H9 (cell line): Measurements from ENCODE around the gene IL20. TPM values are rescaled to one million over a fixed set of nuclear protein-coding genes. Genes with fewer than 3 reads are reported as not detected.

Experiments
- DNase-seq: peaks from one replicate; pipeline ENCODE4 v3.0.0-alpha.2; 2017
- H2AFZ ChIP-seq: one replicate; pipeline ENCODE4 v1.6.1; 2013; ENCODE audit warnings: mild to moderate bottlenecking, low read length, control low read depth, moderate library complexity
- H2AK5ac ChIP-seq: 2 replicates; pipeline ENCODE4 v1.6.1; 2013; ENCODE audit warnings: low read length, control low read depth, mixed read lengths; ENCODE audit not compliant: insufficient read length
- H2BK120ac ChIP-seq: one replicate; pipeline ENCODE4 v1.6.1; 2013; ENCODE audit warnings: low read depth, mild to moderate bottlenecking, low read length, control low read depth, inconsistent platforms; ENCODE audit not compliant: poor library complexity, severe bottlenecking
- H2BK12ac ChIP-seq: 2 replicates; pipeline ENCODE4 v1.6.1; 2013; ENCODE audit warnings: low read length, control low read depth, mixed read lengths, low read depth; ENCODE audit not compliant: insufficient read length
- H2BK15ac ChIP-seq: 2 replicates; pipeline ENCODE4 v1.6.1; 2013; ENCODE audit warnings: low read depth, low read length, control low read depth
- H2BK20ac ChIP-seq: one replicate; pipeline ENCODE4 v1.6.1; 2013; ENCODE audit warnings: low read depth, mild to moderate bottlenecking, low read length, control low read depth, inconsistent platforms; ENCODE audit not compliant: poor library complexity, severe bottlenecking
- H2BK5ac ChIP-seq: 2 replicates; pipeline ENCODE4 v1.6.1; 2013; ENCODE audit warnings: low read length, control low read depth, mixed read lengths; ENCODE audit not compliant: insufficient read length
- H3K14ac ChIP-seq: 2 replicates; pipeline ENCODE4 v1.6.1; 2013; ENCODE audit warnings: low read length, control low read depth; ENCODE audit not compliant: insufficient read depth
- H3K18ac ChIP-seq: 2 replicates; pipeline ENCODE4 v1.6.1; 2013; ENCODE audit warnings: low read depth, mild to moderate bottlenecking, mixed read lengths, low read length, control low read depth; ENCODE audit not compliant: insufficient read length
- H3K23ac ChIP-seq: 2 replicates; pipeline ENCODE4 v1.6.1; 2013; ENCODE audit warnings: low read length, control low read depth, mixed read lengths, low read depth; ENCODE audit not compliant: insufficient read length
- H3K23me2 ChIP-seq: 2 replicates; pipeline ENCODE4 v1.6.1; 2013; ENCODE audit warnings: low read depth, mild to moderate bottlenecking, mixed read lengths, low read length, control low read depth; ENCODE audit not compliant: insufficient read length, poor library complexity, severe bottlenecking
- H3K27ac ChIP-seq: 2 replicates; pipeline ENCODE4 v1.5.1; 2013; ENCODE audit warnings: low read length, control low read depth, mixed read lengths, low read depth; ENCODE audit not compliant: insufficient read length
- H3K27me3 ChIP-seq: 2 replicates; pipeline ENCODE4 v1.6.1; 2013; ENCODE audit warnings: low read length, control low read depth, inconsistent platforms; ENCODE audit not compliant: insufficient read depth
- H3K4ac ChIP-seq: 2 replicates; pipeline ENCODE4 v1.6.1; 2013; ENCODE audit warnings: low read depth, mild to moderate bottlenecking, control low read depth, inconsistent platforms, low read length, moderate library complexity
- H3K4me1 ChIP-seq: 2 replicates; pipeline ENCODE4 v1.6.1; 2013; ENCODE audit warnings: low read length, control low read depth, inconsistent platforms; ENCODE audit not compliant: insufficient read depth
- H3K4me2 ChIP-seq: 2 replicates; pipeline ENCODE4 v1.6.1; 2013; ENCODE audit warnings: low read length, control low read depth, mixed read lengths; ENCODE audit not compliant: insufficient read length, insufficient read depth
- H3K56ac ChIP-seq: 2 replicates; pipeline ENCODE4 v1.6.1; 2013; ENCODE audit warnings: low read depth, mild to moderate bottlenecking, mixed read lengths, low read length, control low read depth; ENCODE audit not compliant: insufficient read length
- H3K79me1 ChIP-seq: 2 replicates; pipeline ENCODE4 v1.6.1; 2013; ENCODE audit warnings: low read depth, mild to moderate bottlenecking, moderate library complexity, low read length, control low read depth, inconsistent platforms; ENCODE audit not compliant: insufficient read depth, poor library complexity, severe bottlenecking
- H3K79me2 ChIP-seq: 2 replicates; pipeline ENCODE4 v1.6.1; 2013; ENCODE audit warnings: low read length, control low read depth, inconsistent platforms; ENCODE audit not compliant: insufficient read depth
- H3K9ac ChIP-seq: 2 replicates; pipeline ENCODE4 v1.6.1; 2013; ENCODE audit warnings: low read length, control low read depth, mixed read lengths; ENCODE audit not compliant: insufficient read length; ENCODE audit errors: extremely low read depth
- H3K9me3 ChIP-seq: one replicate; pipeline ENCODE4 v1.6.1; 2013; ENCODE audit warnings: low read depth, low read length, inconsistent platforms; ENCODE audit not compliant: control insufficient read depth
- H3T11ph ChIP-seq: one replicate; pipeline ENCODE4 v1.6.1; 2013; ENCODE audit warnings: mild to moderate bottlenecking, low read length, control low read depth, inconsistent platforms
- H4K20me1 ChIP-seq: one replicate; pipeline ENCODE4 v1.6.1; 2013; ENCODE audit not compliant: control insufficient read depth, insufficient read length, insufficient read depth
- H4K5ac ChIP-seq: 2 replicates; pipeline ENCODE4 v1.6.1; 2013; ENCODE audit warnings: low read depth, mild to moderate bottlenecking, mixed read lengths, low read length, control low read depth; ENCODE audit not compliant: insufficient read length
- H4K8ac ChIP-seq: replicated peaks from 2 replicates; pipeline ENCODE4 v1.6.1; 2013; ENCODE audit warnings: low read length, control low read depth, mixed read lengths, low read depth; ENCODE audit not compliant: insufficient read length
- H4K91ac ChIP-seq: 2 replicates; pipeline ENCODE4 v1.6.1; 2013; ENCODE audit warnings: low read depth, mild to moderate bottlenecking, moderate library complexity, mixed read lengths, low read length, control low read depth; ENCODE audit not compliant: insufficient read length
- H3K27ac Mint-ChIP-seq, 3 experiments: 2 replicates in 2 of 3; 3 replicates in 1 of 3; pipeline ENCODE4 v1.8.0; 2020 to 2021; ENCODE audit warnings: mixed read lengths in 3 of 3, mild to moderate bottlenecking in 1 of 3, moderate library complexity in 1 of 3
- H3K27me3 Mint-ChIP-seq: 2 replicates; pipeline ENCODE4 v1.8.0; 2021; ENCODE audit warnings: low read depth, mild to moderate bottlenecking, moderate library complexity, mixed read lengths
- H3K36me3 Mint-ChIP-seq, 3 experiments: 2 replicates in 2 of 3; 3 replicates in 1 of 3; pipeline ENCODE4 v1.8.0; 2020 to 2021; ENCODE audit warnings: low read depth in 3 of 3, mixed read lengths in 3 of 3; ENCODE audit not compliant: insufficient read depth in 1 of 3
- H3K4me1 Mint-ChIP-seq, 2 experiments: 2 replicates each; pipeline ENCODE4 v1.8.0; 2020; ENCODE audit warnings: mixed read lengths in 2 of 2
- H3K4me3 Mint-ChIP-seq, 2 experiments: 2 replicates in 1 of 2; 3 replicates in 1 of 2; pipeline ENCODE4 v1.8.0; 2020 to 2021; ENCODE audit warnings: mild to moderate bottlenecking in 2 of 2, mixed read lengths in 2 of 2, moderate library complexity in 1 of 2
- H3K9me3 Mint-ChIP-seq, 2 experiments: 2 replicates in 1 of 2; 3 replicates in 1 of 2; pipeline ENCODE4 v1.8.0; 2020; ENCODE audit warnings: mild to moderate bottlenecking in 2 of 2, mixed read lengths in 2 of 2, moderate library complexity in 1 of 2
- WGBS: extraction: QIAGEN DNeasy Blood & Tissue Kit; methylation state at CpG from one replicate; pipeline ENCODE4 v1.1.7; 2013; ENCODE audit warnings: missing lambda C conversion rate, low lambda C conversion rate, mixed read lengths; ENCODE audit not compliant: insufficient read length; ENCODE audit errors: extremely low coverage; 5-methylcytosine and 5-hydroxymethylcytosine counted together
- total RNA-seq: library from RNA; stranded (reverse); gene quantifications from 2 replicates; pipeline ENCODE4 v1.2.1, GENCODE V29; 2021
- TF ChIP-seq, protein P1 (sequence below): fragments of 200-600 bp; sonication (generic); conservative IDR thresholded peaks from 3 replicates; pipeline ENCODE4 v1.8.0; 2021; ENCODE audit warnings: antibody characterized with exemption, mild to moderate bottlenecking

IL20 gene
- total RNA-seq, 1 experiment from 2014 or later = not detected

GRCh38 chr1:206908038-206908437, 42.6 kb downstream of the IL20 start:
- H3K56ac ChIP-seq = no peak overlapping the region
- no peak overlapping the region for H3K4ac ChIP-seq
- no peak overlapping the region for H2BK120ac ChIP-seq
- peak overlapping the region in 1 of 2 experiments; percentile 8; a peak in 2 of 5 replicates for H3K4me3 Mint-ChIP-seq
- H3K9me3 Mint-ChIP-seq = no peaks in the 10 kb centered on the region; a peak in 1 of 5 replicates
- no peak overlapping the region for H3K23ac ChIP-seq
- H3K4me1 Mint-ChIP-seq = peaks cover 5 to 20% of the 10 kb centered on the region in 2 experiments
- no peaks in the 10 kb centered on the region for H3K79me1 ChIP-seq
- H3K23me2 ChIP-seq = peaks cover 6% of the 10 kb centered on the region
- WGBS = no CpG with 5 or more reads among the region's 10 CpGs
- H4K20me1 ChIP-seq = no peaks in the 10 kb centered on the region
- H3K4me1 ChIP-seq = 0 out of 2 replicates have a peak, but pooled peaks cover 3% of the 10 kb centered on the region
- H2BK15ac ChIP-seq = no peak overlapping the region
- peaks cover 67% of the 10 kb centered on the region for H3K27me3 Mint-ChIP-seq
- no peak overlapping the region for H3K9ac ChIP-seq
- no peaks in the 10 kb centered on the region; a peak in 1 of 7 replicates for H3K36me3 Mint-ChIP-seq
- no peak overlapping the region for H2AFZ ChIP-seq
- H3K27ac ChIP-seq = no peak overlapping the region
- H3K18ac ChIP-seq = no peak overlapping the region
- no peak overlapping the region for H3T11ph ChIP-seq
- H3K79me2 ChIP-seq = no peaks in the 10 kb centered on the region
- TF ChIP-seq, protein P1, sequence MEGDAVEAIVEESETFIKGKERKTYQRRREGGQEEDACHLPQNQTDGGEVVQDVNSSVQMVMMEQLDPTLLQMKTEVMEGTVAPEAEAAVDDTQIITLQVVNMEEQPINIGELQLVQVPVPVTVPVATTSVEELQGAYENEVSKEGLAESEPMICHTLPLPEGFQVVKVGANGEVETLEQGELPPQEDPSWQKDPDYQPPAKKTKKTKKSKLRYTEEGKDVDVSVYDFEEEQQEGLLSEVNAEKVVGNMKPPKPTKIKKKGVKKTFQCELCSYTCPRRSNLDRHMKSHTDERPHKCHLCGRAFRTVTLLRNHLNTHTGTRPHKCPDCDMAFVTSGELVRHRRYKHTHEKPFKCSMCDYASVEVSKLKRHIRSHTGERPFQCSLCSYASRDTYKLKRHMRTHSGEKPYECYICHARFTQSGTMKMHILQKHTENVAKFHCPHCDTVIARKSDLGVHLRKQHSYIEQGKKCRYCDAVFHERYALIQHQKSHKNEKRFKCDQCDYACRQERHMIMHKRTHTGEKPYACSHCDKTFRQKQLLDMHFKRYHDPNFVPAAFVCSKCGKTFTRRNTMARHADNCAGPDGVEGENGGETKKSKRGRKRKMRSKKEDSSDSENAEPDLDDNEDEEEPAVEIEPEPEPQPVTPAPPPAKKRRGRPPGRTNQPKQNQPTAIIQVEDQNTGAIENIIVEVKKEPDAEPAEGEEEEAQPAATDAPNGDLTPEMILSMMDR = no peak
- H4K91ac ChIP-seq = no peak overlapping the region
- H2BK20ac ChIP-seq = no peak overlapping the region
- H3K4me2 ChIP-seq = no peak overlapping the region
- no peak overlapping the region for H4K8ac ChIP-seq
- DNase-seq = no peak
- H3K14ac ChIP-seq = no peak overlapping the region
- H4K5ac ChIP-seq = no peak overlapping the region
- H3K27me3 ChIP-seq = peaks cover 11% of the 10 kb centered on the region; the same call in 1 of the 2 replicates
- no peak overlapping the region for H2BK12ac ChIP-seq
- H2BK5ac ChIP-seq = no peak overlapping the region
- H3K27ac Mint-ChIP-seq = no peak overlapping the region
- no peaks in the 10 kb centered on the region for H3K9me3 ChIP-seq
- no peak overlapping the region for H2AK5ac ChIP-seq
